Panc1 (cell line): ENCODE results near the gene HBS1L. TPM values are rescaled to one million over a fixed set of nuclear protein-coding genes. Genes with fewer than 3 reads are reported as not detected.
A peak's percentile ranks its signal among the peaks of the same experiment; 100 is the strongest.

Experiments
- ATAC-seq: fragments of 200-7000 bp; cut with Tn5 transposase; 2 replicates; pipeline ENCODE4 v1.9.1; 2020; ENCODE audit warnings: mild to moderate bottlenecking, moderate library complexity
- Bru-seq: library from RNA; stranded (reverse); fragments of 400-500 nt; gene quantifications from one replicate; lab custom pipeline; 2021; lab: Mats Ljungman, UMichigan
- BruChase-seq, 2 experiments: library from RNA; stranded (reverse); fragments of 400-500 nt; gene quantifications; one replicate each; lab custom pipeline; 2021; lab: Mats Ljungman, UMichigan
- BruUV-seq: library from RNA; stranded (reverse); fragments of 400-500 nt; replicated peaks from 2 replicates; lab custom pipeline; 2021; lab: Mats Ljungman, UMichigan
- CTCF ChIA-PET: fragments of 300-600 bp; sonication (Branson Sonifier 250); formaldehyde crosslinking; loops from one replicate; lab custom pipeline; 2022; ENCODE audit warnings: antibody characterized with exemption; lab: Charles Lee
- POLR2A ChIA-PET: fragments of 300-600 bp; sonication (Branson Sonifier 250); formaldehyde crosslinking; loops from one replicate; lab custom pipeline; 2022; ENCODE audit warnings: antibody characterized with exemption; lab: Charles Lee
- DNase-seq: peaks from one replicate; pipeline ENCODE4 v3.0.0-alpha.2; 2010; ENCODE audit warnings: low read depth, low spot score
- H3K27ac ChIP-seq: 2 replicates; pipeline ENCODE4 v1.5.1; 2011; ENCODE audit warnings: mild to moderate bottlenecking, low read length, inconsistent platforms
- H3K27me3 ChIP-seq: fragments of 200-500 bp; sonication (Bioruptor generic); 2 replicates; pipeline ENCODE4 v1.6.0; 2014; ENCODE audit warnings: low read length, inconsistent platforms; ENCODE audit not compliant: control insufficient read depth, insufficient read depth
- H3K36me3 ChIP-seq: fragments of 200-500 bp; sonication (Bioruptor generic); 2 replicates; pipeline ENCODE4 v1.5.1; 2014; ENCODE audit warnings: inconsistent platforms, mild to moderate bottlenecking, low read length, moderate library complexity; ENCODE audit not compliant: control insufficient read depth, insufficient read depth
- H3K4me1 ChIP-seq: 2 replicates; pipeline ENCODE4 v1.5.1; 2011; ENCODE audit warnings: inconsistent platforms, mild to moderate bottlenecking, low read length, moderate library complexity; ENCODE audit not compliant: control insufficient read depth, insufficient read depth
- H3K4me3 ChIP-seq, 2 experiments: 2 replicates each; pipeline ENCODE4 v1.5.1; 2011 to 2012; ENCODE audit warnings: low read depth in 2 of 2, low read length in 2 of 2, mild to moderate bottlenecking in 2 of 2, inconsistent platforms in 1 of 2, moderate library complexity in 1 of 2
- H3K9me3 ChIP-seq: fragments of 200-500 bp; sonication (Bioruptor generic); 2 replicates; pipeline ENCODE4 v1.5.1; 2014; ENCODE audit warnings: low read depth, mild to moderate bottlenecking, inconsistent platforms, low read length, moderate library complexity; ENCODE audit not compliant: control insufficient read depth, insufficient read depth
- POLR2AphosphoS5 ChIP-seq: IDR thresholded peaks from 2 replicates; pipeline ENCODE4 v1.6.1; 2012; ENCODE audit warnings: mild to moderate bottlenecking, low read depth, low read length, moderate library complexity
- SIN3A ChIP-seq: IDR thresholded peaks from 2 replicates; pipeline ENCODE4 v1.6.1; 2012; ENCODE audit warnings: low read depth, mild to moderate bottlenecking, low read length, moderate library complexity, borderline replicate concordance; ENCODE audit not compliant: insufficient read depth
- TCF7L2 ChIP-seq: IDR thresholded peaks from 2 replicates; pipeline ENCODE4 v1.6.1; 2011; ENCODE audit warnings: mild to moderate bottlenecking, low read depth, low read length, inconsistent platforms
- in situ Hi-C: cut with HindIII; loops from 2 replicates; pipeline ENCODE4 v1.10.0; 2016; ENCODE audit warnings: low sequenced_read_pairs, low pct_unique_long_range_greater_than_20kb
- intact Hi-C: fragments of 100-400 bp; cut with micrococcal nuclease; formaldehyde crosslinking; loops from one replicate; pipeline ENCODE4 v1.10.0; 2022; ENCODE audit not compliant: unreplicated experiment
- long read RNA-seq: library from polyadenylated mRNA; unstranded; transcript quantifications from one replicate; pipeline ENCODE4 v2.0.0, GENCODE V29; 2021; ENCODE audit not compliant: unreplicated experiment
- polyA plus RNA-seq: library from polyadenylated mRNA; unstranded; fragments of >200 nt; gene quantifications from one replicate; pipeline ENCODE4 v1.2.1, GENCODE V29; 2012; ENCODE audit warnings: missing spikeins; ENCODE audit not compliant: insufficient read length
- total RNA-seq: library from RNA; stranded (reverse); gene quantifications from one replicate; pipeline ENCODE4 v1.2.1, GENCODE V29; 2021; ENCODE audit not compliant: unreplicated experiment
- TF ChIP-seq, protein P1 (sequence below), 2 experiments: IDR thresholded peaks; 2 replicates each; pipeline ENCODE4 v1.6.1; 2011 to 2012; ENCODE audit warnings: low read depth in 2 of 2, control low read depth in 1 of 2, low read length in 1 of 2, mild to moderate bottlenecking in 1 of 2, moderate library complexity in 1 of 2; ENCODE audit not compliant: insufficient read depth in 1 of 2
- TF ChIP-seq, protein P2 (sequence below): fragments of 450-650 bp; IDR thresholded peaks from 2 replicates; pipeline ENCODE4 v1.5.1; 2017; ENCODE audit warnings: mild to moderate bottlenecking

Gene HBS1L
- total RNA-seq (79.2 TPM), Bru-seq, nascent RNA (percentile 91 among the genes with signal in this experiment), BruChase-seq, experiment 1, labeled RNA remaining after a 2-hour chase (percentile 80 among the genes with signal in this experiment), BruChase-seq, experiment 2, labeled RNA remaining after a 6-hour chase (percentile 80 among the genes with signal in this experiment)
- polyA plus RNA-seq: 45.1 TPM
- long read RNA-seq, full-length matches to known transcripts: 249 of 297 reads
- long read RNA-seq, partial matches to known transcripts: 16 of 297 reads
- long read RNA-seq, other reads (novel, unspliced or antisense): 32 of 297 reads

DNA sequence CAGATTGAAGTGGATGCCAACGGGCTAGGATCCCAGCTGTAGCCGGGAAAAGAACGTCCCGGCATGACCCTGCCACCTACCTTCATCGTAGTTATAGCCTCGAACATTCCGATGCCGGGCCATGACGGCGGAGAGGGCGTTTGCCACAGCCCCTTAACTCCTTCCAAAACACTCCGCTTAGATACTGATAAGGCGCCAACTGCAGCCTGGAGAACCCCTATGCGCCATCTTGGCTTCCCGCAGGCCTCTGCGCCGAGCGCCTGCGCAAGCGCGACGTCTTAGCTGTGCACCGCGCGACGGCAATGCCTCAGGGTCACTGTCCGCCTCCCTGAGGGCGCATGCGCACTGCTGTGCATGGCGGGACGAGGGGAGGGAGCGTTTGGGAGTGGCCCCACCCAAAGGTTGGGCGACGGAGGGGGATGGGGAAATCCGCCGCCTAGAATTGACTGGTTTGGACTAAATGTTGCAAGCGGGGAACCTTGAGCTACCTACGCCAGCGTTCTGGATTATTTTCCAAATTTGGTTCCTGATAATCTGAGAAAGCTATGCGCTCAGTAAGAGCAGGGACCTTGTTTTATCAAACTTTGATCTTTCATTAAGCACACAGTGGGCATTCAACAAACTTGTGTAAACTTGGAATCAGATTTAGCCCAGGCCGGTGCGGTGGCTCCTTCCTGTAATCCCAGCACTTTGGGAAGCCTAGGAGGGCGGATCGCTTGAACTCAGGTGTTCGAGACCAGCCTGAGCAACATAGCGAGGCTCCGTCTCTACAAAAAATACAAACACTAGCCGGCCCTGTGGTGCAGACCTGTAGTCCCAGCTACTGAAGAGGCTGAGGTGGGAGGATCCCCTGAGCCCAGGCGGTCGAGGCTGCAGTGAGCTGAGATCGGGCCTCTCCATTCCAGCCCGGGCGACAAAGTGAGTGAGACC, at the start of gene HBS1L:
Gene HBS1L, minus strand, starts transcription at position 254 of the 930 bp plus-strand sequence. Its CDS starts 131 bp downstream, at position 123.
- H3K27ac ChIP-seq: peak within 1 kb of the TSS; percentile 98
- peaks cover 7% of the 10 kb centered on the region; the same call in 1 of the 2 replicates for H3K36me3 ChIP-seq
- BruUV-seq: no TSS peak
- in situ Hi-C loops: no loop called here
- no peaks in the 10 kb centered on the region for H3K27me3 ChIP-seq
- TF ChIP-seq POLR2AphosphoS5 (peak; percentile 92), SIN3A (0 out of 2 replicates have a peak, but pooled peaks have one; percentile 88), TCF7L2 (peak; percentile 39; the same call in 1 of the 2 replicates)
- TF ChIP-seq, protein P1, sequence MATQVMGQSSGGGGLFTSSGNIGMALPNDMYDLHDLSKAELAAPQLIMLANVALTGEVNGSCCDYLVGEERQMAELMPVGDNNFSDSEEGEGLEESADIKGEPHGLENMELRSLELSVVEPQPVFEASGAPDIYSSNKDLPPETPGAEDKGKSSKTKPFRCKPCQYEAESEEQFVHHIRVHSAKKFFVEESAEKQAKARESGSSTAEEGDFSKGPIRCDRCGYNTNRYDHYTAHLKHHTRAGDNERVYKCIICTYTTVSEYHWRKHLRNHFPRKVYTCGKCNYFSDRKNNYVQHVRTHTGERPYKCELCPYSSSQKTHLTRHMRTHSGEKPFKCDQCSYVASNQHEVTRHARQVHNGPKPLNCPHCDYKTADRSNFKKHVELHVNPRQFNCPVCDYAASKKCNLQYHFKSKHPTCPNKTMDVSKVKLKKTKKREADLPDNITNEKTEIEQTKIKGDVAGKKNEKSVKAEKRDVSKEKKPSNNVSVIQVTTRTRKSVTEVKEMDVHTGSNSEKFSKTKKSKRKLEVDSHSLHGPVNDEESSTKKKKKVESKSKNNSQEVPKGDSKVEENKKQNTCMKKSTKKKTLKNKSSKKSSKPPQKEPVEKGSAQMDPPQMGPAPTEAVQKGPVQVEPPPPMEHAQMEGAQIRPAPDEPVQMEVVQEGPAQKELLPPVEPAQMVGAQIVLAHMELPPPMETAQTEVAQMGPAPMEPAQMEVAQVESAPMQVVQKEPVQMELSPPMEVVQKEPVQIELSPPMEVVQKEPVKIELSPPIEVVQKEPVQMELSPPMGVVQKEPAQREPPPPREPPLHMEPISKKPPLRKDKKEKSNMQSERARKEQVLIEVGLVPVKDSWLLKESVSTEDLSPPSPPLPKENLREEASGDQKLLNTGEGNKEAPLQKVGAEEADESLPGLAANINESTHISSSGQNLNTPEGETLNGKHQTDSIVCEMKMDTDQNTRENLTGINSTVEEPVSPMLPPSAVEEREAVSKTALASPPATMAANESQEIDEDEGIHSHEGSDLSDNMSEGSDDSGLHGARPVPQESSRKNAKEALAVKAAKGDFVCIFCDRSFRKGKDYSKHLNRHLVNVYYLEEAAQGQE (IDR thresholded peaks at IDR 0.05; ENCODE audit: insufficient read depth in 1 of 2, low read depth in 2 of 2, low read length in 1 of 2): no peak
- TF ChIP-seq, protein P2, sequence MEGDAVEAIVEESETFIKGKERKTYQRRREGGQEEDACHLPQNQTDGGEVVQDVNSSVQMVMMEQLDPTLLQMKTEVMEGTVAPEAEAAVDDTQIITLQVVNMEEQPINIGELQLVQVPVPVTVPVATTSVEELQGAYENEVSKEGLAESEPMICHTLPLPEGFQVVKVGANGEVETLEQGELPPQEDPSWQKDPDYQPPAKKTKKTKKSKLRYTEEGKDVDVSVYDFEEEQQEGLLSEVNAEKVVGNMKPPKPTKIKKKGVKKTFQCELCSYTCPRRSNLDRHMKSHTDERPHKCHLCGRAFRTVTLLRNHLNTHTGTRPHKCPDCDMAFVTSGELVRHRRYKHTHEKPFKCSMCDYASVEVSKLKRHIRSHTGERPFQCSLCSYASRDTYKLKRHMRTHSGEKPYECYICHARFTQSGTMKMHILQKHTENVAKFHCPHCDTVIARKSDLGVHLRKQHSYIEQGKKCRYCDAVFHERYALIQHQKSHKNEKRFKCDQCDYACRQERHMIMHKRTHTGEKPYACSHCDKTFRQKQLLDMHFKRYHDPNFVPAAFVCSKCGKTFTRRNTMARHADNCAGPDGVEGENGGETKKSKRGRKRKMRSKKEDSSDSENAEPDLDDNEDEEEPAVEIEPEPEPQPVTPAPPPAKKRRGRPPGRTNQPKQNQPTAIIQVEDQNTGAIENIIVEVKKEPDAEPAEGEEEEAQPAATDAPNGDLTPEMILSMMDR: no peak
- peak within 1 kb of the TSS; percentile 99 to 100 for H3K4me3 ChIP-seq
- no peaks in the 10 kb centered on the region for H3K9me3 ChIP-seq
- intact Hi-C loops: loop anchor here (10.0 kb wide), 1 partner anchor 130 kb away; the partner anchor contains the start of gene MYB
- DNase-seq (peak; percentile 97), ATAC-seq (peak; percentile 99)
- peaks cover 19% of the 10 kb centered on the region for H3K4me1 ChIP-seq
- ChIA-PET POLR2A (interaction anchor here (0.6 to 1.0 kb wide), 5 partner anchors 9 to 29 kb away, joined by 3 to 13 read pairs (median 3); no protein-coding TSS in a partner anchor), CTCF (no interaction called here)

DNA sequence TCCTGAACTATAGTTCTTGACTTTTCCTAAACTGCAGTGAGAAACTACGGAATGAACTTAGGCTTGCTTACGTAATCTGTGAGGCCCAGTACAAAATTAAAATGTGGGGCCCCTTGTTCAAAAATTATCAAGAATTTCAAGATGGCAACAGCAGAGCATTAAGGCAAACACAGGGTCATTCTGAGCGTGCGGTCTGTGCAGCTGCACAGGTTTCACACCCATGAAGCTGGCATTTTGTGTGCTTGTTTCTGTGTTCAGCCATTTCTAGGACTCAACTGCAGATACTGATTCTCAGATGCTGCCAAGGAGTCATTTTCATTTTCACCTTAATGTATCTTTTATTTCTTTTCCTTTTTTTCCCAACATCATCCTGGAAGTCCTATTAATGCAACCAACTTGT, 49.6 kb upstream of the HBS1L start:
- no peak overlapping the region for H3K27ac ChIP-seq
- no peaks in the 10 kb centered on the region for H3K36me3 ChIP-seq
- in situ Hi-C loops (no loop called here), intact Hi-C loops (no loop called here)
- CTCF ChIA-PET: no interaction called here
- TF ChIP-seq, protein P1 (IDR thresholded peaks at IDR 0.05; ENCODE audit: insufficient read depth in 1 of 2, low read depth in 2 of 2, low read length in 1 of 2): no peak
- TF ChIP-seq SIN3A: no peak
- TF ChIP-seq TCF7L2: no peak
- TF ChIP-seq, protein P2: no peak
- TF ChIP-seq POLR2AphosphoS5: no peak
- peaks cover 5% of the 10 kb centered on the region; the same call in 1 of the 2 replicates for H3K27me3 ChIP-seq
- no peak for ATAC-seq
- H3K9me3 ChIP-seq: no peaks in the 10 kb centered on the region
- no peak overlapping the region for H3K4me3 ChIP-seq
- BruUV-seq: no TSS peak
- H3K4me1 ChIP-seq: no peaks in the 10 kb centered on the region
- POLR2A ChIA-PET: no interaction called here
- no peak for DNase-seq
